ENCODE data around the gene CCDC85B.

DNA sequence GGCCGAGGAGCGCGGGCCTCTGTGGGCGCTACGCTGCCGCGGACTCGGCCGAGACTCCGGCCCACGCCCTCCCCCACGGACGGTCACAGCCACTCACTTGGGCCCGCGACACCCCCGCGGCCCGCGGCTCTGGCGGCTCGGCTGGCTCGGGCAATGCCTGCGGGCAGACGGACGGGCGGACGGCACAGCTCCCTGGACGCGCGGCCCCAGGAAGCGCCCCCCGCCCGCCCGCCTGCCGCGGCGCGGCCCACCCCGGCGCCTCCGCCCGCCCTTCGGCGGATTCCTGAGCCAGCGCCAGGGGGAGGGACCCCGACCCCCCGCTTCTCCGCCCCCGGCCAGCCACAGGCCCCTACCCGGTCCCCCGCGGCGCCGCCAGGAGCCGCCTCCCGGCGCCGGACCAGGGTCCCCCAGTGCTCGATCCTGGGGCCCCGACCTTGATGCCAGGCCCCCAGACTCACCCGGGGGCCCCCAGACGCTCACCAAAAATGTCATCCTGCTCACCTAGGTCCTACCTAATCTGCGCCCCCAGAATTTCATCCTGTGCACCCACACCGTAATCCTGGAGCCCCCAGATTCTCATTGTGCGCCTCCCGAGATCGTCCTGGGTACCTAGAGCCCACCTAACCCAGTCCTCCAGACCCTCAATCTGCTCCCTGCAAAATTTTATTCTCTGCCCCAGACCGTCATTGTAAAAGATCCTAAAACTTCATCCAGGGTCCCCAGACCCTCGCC is 17.7 kb upstream of the CCDC85B start, which contains the start of gene EFEMP2:
- TF ChIP-seq TAF1 (IDR thresholded peaks at IDR 0.05; ENCODE audit: borderline replicate concordance, low read depth, low read length) = no peak
- TF ChIP-seq POLR2A (IDR thresholded peaks at IDR 0.05; ENCODE audit: low read depth, low read length) = no peak
- no peak for TF ChIP-seq POLR2AphosphoS5 (IDR thresholded peaks at IDR 0.05; ENCODE audit: low read depth, low read length)

Data from GM12892 (cell line).